Gastrocnemius medialis (tissue), 4 donors: ENCODE results near the gene CACNA2D3.

Experiments used
- POLR2A ChIP-seq, 2 donors: fragments of 450-650 bp; IDR thresholded peaks; one replicate each; pipeline ENCODE4 v1.6.1; 2017; ENCODE audit warnings: antibody characterized with exemption in 2 of 2, mild to moderate bottlenecking in 2 of 2, moderate library complexity in 2 of 2
- TF ChIP-seq, protein P1 (sequence below), 5 experiments: fragments of 450-650 bp in 3 of 5; fragments of 200-600 bp in 2 of 5; sonication (generic) in 2 of 5; IDR thresholded peaks in 4 of 5; conservative IDR thresholded peaks in 1 of 5; 1 replicate in 4 of 5; 2 replicates in 1 of 5; pipeline ENCODE4 v1.5.1; 2016 to 2019; ENCODE audit warnings: antibody characterized with exemption in 5 of 5, mild to moderate bottlenecking in 3 of 5, moderate library complexity in 3 of 5

DNA sequence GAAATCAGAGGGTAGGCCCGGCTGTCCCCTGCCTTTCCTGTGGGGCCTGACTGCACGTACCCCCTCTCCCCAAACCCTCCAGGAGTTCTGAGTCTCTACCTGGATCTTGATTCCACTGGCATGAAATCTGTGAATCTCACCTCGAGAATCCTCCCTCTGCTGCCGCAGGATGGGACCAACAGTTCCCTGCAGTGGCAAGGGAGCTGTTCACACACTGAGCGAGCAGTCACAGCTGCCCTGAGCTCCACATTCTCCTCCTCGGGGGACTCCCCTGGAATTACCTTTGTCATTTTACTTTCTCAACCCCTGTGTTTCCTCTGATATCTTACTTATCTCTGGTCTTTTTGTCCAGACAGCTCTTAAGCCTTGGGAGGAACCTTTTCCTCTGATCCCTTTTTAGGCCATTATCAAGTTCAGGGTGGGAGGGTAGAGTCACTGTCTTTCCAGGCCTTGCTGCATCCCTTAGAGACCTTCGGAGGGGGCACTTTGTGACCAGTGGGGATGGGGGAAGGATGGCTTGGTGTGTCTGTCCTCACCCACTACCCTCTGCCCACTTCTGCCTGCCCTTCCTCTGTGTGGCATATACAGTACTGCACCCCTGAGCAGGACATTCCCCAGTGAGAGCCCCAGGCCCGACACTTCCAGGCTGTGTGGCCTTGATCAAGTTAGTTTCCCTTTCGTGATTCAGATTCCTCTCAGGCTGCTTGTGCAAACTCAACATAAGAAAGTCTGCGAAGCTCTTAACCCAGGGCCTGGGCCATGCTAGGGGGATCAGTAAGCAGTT is 42.0 kb downstream of the CACNA2D3 start:
- TF ChIP-seq, protein P1, sequence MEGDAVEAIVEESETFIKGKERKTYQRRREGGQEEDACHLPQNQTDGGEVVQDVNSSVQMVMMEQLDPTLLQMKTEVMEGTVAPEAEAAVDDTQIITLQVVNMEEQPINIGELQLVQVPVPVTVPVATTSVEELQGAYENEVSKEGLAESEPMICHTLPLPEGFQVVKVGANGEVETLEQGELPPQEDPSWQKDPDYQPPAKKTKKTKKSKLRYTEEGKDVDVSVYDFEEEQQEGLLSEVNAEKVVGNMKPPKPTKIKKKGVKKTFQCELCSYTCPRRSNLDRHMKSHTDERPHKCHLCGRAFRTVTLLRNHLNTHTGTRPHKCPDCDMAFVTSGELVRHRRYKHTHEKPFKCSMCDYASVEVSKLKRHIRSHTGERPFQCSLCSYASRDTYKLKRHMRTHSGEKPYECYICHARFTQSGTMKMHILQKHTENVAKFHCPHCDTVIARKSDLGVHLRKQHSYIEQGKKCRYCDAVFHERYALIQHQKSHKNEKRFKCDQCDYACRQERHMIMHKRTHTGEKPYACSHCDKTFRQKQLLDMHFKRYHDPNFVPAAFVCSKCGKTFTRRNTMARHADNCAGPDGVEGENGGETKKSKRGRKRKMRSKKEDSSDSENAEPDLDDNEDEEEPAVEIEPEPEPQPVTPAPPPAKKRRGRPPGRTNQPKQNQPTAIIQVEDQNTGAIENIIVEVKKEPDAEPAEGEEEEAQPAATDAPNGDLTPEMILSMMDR (IDR thresholded peaks at IDR 0.05 in 4 of 5, conservative IDR thresholded peaks at IDR 0.05 in 1 of 5): no peak
- TF ChIP-seq POLR2A (IDR thresholded peaks at IDR 0.05): no peak
